Sciatic nerve (tissue), 2 donors: Measurements from ENCODE around the gene NRIP2. TPM values are rescaled to one million over a fixed set of nuclear protein-coding genes. Genes with fewer than 3 reads are reported as not detected.

ENCODE experiments used
- ATAC-seq: fragments of 200-7000 bp; cut with Tn5 transposase; one replicate; pipeline ENCODE4 v1.9.1; 2020; ENCODE audit warnings: mild to moderate bottlenecking, moderate library complexity
- DNase-seq: peaks from one replicate; pipeline ENCODE4 v3.0.0-alpha.2; 2020; ENCODE audit warnings: low spot score
- intact Hi-C: fragments of 100-400 bp; cut with DNase I; formaldehyde crosslinking; loops from one replicate; pipeline ENCODE4 v1.14.2; 2022
- total RNA-seq: library from RNA; stranded (reverse); fragmentation: NEBNext Ultra II Directional; extraction: Animal tissue kit (Norgen Biotek cat#: 25700); gene quantifications from one replicate; pipeline ENCODE4 v1.2.1, GENCODE V29; 2021
- donor health status: DM: no; HTN: no; CAD: no.
- donor health status: DM: no; HTN: no; CAD: no.

Gene NRIP2
- total RNA-seq, 1 donor from 2014 or later: 73.4 TPM

DNA sequence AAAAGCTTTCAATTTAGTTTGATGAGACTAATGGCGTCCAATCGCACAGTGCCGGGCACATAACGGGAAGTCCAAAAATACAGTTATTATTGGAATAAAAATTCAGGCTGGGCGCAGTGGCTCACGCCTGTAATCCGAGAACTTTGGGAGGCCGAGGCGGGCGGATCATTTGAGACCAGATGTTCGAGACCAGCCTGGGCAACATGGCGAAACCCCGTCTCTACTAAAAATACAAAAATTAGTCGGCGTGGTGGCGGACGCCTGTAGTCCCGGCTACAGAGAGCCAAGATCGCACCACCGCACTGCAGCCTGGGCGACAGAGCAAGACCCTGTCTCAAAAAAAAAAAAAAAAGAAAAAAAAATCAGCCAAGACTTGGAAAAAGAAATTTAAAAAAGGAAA, 41.3 kb downstream of the NRIP2 start:
- no peak for ATAC-seq

DNA sequence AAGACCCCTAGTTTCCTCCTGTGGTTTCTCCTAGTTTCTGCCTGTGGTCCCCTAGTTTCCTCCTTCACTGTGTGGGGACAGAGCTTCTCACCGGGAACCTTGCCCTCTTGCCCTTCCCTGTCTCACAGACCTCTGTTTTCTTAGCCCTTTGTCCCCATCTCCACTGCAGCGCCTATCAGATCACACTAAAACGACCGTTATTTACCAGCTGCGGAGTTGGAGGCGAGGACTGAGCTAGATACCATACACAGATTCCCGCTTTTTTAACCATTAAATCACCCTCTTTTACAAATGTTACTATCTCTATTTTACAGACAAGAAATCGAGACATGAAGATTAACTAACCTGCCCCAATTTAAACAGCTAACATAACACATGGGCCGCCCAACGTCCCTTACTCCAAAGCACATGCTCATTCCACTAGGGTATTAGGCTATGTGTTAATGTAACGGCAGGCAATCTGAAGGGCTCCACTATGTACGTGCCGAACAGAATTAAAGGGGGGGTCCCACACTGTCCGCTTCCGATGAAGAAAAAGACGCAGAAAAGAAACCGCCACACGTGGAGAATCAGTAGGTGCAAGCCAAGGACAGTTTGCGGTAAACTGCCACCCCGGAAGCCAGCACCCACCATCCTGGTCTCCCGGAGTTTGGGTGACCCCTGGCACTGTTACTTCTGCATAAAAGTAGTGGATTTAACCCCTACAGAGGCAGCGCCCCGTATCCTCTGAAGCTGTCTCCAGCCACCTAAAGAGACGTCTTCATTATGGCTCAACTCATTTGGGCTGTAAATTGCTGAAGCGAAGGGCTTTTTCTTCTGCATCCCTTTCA, 41.9 kb downstream of the NRIP2 start:
- ATAC-seq (no peak), DNase-seq (no peak)

More for the DNA sequence above, 41.3 kb downstream of the NRIP2 start:
- intact Hi-C loops: no loop called here
- no peak for DNase-seq

DNA sequence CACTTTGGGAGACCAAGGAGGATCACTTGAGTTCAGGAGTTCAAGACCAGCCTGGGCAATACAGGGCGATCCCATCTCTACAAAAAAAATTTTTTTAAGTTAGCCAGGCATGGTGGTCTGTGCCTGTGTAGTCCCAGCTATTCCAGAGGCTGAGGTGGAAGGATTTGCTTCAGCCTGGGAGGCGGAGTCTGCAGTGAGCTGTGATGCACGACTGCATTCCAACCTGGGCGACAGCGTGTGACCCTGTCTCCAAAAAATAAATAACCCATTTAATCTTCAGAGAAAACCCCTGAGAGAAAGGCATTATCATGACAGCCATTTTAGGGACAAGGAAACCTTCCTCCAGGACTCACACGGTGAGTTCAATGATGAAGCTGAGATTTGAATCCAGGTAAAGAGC, 43.7 kb downstream of the NRIP2 start:
- intact Hi-C loops: no loop called here
- no peak for DNase-seq
- ATAC-seq: no peak

More for the DNA sequence above, 41.9 kb downstream of the NRIP2 start:
- intact Hi-C loops: no loop called here

DNA sequence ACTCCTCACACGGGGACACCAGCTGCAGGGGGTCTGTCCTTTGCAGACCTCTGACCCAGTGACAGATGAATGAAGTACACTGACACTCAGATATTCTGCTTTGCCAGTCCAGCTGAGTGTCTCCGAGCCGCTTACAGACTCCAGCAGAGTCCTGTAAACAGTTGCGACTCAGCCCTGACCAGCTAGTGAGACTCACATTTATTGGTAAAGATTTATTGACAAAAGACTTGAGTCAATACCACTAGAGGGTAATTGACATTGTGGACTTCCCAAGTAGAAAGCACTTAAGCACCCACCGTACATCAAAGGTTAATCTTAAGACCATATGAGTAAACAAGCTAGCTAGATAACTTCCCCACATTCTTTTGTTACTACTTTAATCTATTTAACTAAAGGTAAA, 49.8 kb downstream of the NRIP2 start:
- ATAC-seq (no peak), DNase-seq (no peak)
- intact Hi-C loops: no loop called here

DNA sequence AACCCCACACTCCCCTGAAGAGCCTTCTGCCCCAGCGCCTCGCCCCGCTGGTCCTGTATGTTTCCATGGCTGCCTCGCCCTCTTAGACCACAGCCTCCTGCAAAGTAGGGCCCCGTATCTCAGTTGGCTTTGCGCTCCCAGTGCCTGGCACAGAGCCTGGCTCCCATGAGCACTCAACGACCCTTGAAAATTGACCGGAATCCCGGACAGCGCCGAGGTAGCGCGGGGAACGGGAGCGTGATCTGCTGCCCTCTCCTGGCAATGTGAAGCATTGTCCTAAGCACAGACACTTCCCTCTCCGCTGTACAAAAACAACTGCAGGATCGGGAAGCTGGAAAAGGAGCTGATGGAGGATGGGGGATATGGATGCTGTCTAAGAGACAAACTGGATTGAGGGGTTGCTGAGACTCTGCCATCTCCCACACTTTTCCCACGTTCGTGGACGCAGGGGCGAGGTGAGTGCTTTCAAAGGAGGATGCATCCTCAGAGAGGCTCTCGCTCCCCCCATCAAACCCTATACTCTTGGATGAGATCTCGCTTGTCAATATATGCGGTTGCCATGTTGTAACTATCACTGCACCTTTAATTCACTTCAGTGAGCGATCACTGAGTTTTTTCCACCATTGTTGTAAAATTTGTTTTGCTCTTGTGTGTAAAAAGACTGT, 50.8 kb downstream of the NRIP2 start:
- ATAC-seq (peak; percentile 96), DNase-seq (peak; percentile 80)
- intact Hi-C loops: no loop called here

DNA sequence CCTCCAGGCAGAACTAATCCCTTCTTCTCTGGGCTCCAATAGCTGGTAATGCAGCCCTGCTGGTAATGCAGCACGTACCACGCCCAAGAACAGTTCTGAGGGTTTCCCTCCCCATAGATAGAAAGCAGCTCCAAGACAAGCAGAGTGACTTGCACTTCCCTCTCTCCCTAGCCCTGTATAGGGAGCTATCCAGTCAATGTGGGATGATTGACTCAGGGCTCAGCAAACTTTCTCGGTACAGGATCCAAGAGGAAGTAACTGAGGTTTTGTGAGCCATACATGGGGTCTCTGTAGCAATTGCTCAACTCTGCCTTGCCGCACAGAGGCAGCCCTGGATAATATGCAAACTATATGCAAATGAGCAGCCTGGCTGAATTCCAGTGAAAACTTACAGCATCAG, 55.6 kb downstream of the NRIP2 start:
- intact Hi-C loops: no loop called here
- no peak for ATAC-seq
- DNase-seq: no peak

DNA sequence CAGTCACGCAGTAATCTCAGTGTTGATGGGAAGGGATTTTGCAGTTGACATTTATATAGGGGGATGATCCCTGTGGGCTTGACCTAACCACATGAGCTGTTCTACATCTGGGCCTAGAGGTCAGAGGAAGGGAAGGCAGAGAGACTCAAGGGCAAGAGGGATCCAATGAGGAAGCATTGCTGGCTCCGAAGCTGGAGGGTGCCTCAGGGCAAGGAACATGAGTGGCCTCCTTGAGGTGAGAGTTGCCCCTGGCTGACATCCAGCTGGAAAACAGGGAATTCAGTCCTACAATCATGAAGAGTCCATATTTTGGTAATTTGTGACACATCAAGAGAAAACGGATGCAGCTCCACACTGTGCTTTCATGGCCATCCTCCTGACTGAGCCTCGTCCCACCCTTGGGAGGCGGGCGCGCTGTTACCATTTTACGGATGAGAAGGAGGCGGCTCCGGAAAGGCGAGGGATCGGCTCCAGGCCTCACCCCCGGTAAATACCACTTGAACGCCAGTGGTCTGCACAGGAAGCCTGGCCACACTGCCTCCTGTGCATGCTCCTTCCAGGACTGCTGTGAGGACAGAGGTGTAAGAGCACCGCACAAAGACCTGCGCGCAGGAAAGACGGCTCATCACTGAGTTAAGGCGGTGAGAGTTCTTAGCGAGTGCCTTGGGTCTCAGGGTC, 58.6 kb downstream of the NRIP2 start:
- ATAC-seq: no peak
- intact Hi-C loops: no loop called here
- no peak for DNase-seq

DNA sequence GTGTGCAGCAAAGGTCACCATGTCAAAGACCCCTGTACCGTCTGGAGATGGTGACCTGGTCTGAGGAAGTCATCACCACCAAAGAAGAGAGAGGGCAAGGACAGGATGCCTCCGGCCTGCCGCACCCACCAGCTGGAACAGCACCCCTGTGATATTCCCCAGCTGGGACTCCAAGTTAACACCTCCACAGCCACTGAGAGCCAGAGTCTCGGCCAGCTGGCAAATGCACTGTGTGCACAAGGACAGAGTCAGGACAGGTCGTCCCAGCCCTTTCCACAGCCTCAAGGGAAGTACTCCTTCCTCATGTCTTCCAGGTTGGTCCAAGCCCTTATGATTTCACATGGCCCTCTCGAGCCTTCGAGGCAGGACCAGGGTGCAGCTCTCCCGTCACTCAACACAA, 59.4 kb downstream of the NRIP2 start:
- intact Hi-C loops: no loop called here
- ATAC-seq: no peak
- DNase-seq: no peak

Other genes starting within 250 kb of the NRIP2 start
- gene FKBP4, start 40.1 kb downstream of the NRIP2 start, total RNA-seq: 63.9 TPM
- 47.8 TPM for gene ITFG2, start 22.4 kb downstream of the NRIP2 start, total RNA-seq
- not detected for gene TEX52, start 22.0 kb upstream of the NRIP2 start, total RNA-seq
- 0.18 TPM for gene FOXM1, start 42.1 kb upstream of the NRIP2 start, total RNA-seq
- 14.9 TPM for gene RHNO1, start 42.2 kb upstream of the NRIP2 start, total RNA-seq
- gene TULP3, start 55.9 kb upstream of the NRIP2 start, total RNA-seq: 38.8 TPM
- 30.1 TPM for gene TEAD4, start 124.4 kb upstream of the NRIP2 start, total RNA-seq
- gene TSPAN9, start 242.3 kb upstream of the NRIP2 start, total RNA-seq: 37.5 TPM